ENCODE data around the gene HYCC1.
A peak's percentile ranks its signal among the peaks of the same experiment; 100 is the strongest.

HYCC1 gene

GRCh38 chr7:23012908-23013714 lies 819 bp downstream of the HYCC1 start:
- H3K27ac ChIP-seq: peak overlapping the region; percentile 42

GRCh38 chr7:23012186-23012585 lies 1.7 kb downstream of the HYCC1 start:
- H3K27ac ChIP-seq: no peak overlapping the region
- no peak for TF ChIP-seq CTCF (conservative IDR thresholded peaks at IDR 0.05)
- TF ChIP-seq ZFX (IDR thresholded peaks at IDR 0.05): no peak

More at GRCh38 chr7:23012908-23013714, 819 bp downstream of the HYCC1 start:
- peak; percentile 11 for TF ChIP-seq CTCF (conservative IDR thresholded peaks at IDR 0.05)
- no peak for TF ChIP-seq ZFX (IDR thresholded peaks at IDR 0.05)

GRCh38 chr7:23011222-23011924 lies 2.6 kb downstream of the HYCC1 start:
- TF ChIP-seq CTCF (conservative IDR thresholded peaks at IDR 0.05): no peak
- TF ChIP-seq ZFX (IDR thresholded peaks at IDR 0.05): no peak
- H3K27ac ChIP-seq: no peak overlapping the region

DNA sequence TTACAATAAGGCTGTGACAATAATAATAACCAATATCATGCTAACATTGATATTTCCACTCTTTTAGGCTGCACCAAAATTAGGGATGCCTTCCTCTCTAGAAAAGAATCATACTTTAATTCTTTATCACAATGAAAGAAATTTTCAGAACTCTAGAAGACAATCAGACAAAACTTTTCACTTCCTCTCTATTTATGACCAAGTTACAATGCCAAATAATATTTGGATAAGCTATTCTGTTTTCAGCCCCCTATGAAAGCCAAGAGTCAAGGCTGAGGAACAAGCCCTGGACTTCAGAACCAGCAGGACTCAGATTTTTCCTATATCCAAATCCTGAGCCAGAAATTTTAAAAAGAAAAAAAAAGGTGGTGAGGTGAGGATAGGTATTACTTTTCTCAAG lies 4.6 kb downstream of the HYCC1 start:
- no peak overlapping the region for H3K27ac ChIP-seq
- TF ChIP-seq CTCF (conservative IDR thresholded peaks at IDR 0.05) (no peak), ZFX (IDR thresholded peaks at IDR 0.05) (no peak)

GRCh38 chr7:23004247-23004520 lies 9.7 kb downstream of the HYCC1 start:
- TF ChIP-seq CTCF (conservative IDR thresholded peaks at IDR 0.05) (no peak), ZFX (IDR thresholded peaks at IDR 0.05) (no peak)
- H3K27ac ChIP-seq: no peak overlapping the region

- TF ChIP-seq CTCF (conservative IDR thresholded peaks at IDR 0.05): no peak
- no peak for TF ChIP-seq ZFX (IDR thresholded peaks at IDR 0.05)
- H3K27ac ChIP-seq: no peak overlapping the region
These were observed 10.3 kb downstream of the HYCC1 start for GRCh38 chr7:23003505-23004246.

DNA sequence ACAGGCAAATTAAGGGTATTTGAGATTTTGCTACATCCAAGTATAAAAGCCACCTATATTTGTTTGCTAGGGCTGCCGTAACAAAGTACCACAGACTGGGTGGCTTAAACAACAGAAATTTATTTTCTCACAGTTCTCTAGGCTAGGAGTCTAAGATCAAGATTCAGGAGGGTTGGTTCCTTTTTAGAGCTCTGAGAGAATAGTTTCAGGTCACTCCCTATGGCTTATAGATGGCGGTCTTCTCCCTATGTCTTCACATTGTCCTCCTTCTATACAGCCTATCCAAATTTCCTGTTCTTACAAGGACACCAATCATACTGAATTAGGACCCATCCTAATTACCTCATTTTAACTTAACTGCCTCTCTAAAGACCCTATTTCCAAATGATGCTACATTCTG lies 11.2 kb downstream of the HYCC1 start:
- TF ChIP-seq CTCF (conservative IDR thresholded peaks at IDR 0.05) (no peak), ZFX (IDR thresholded peaks at IDR 0.05) (no peak)
- H3K27ac ChIP-seq: no peak overlapping the region

All from C4-2B (cell line).